ENCODE results near the gene NEK10.

- TF ChIP-seq CTCF (IDR thresholded peaks at IDR 0.05) (no peak), POLR2AphosphoS5 (IDR thresholded peaks at IDR 0.05; ENCODE audit: low read depth, low read length) (no peak), SIN3A (IDR thresholded peaks at IDR 0.05; ENCODE audit: borderline replicate concordance, insufficient read depth, low read depth, low read length) (no peak), REST (IDR thresholded peaks at IDR 0.05; ENCODE audit: insufficient read depth in 1 of 2, low read depth in 2 of 2, low read length in 1 of 2) (no peak), TCF7L2 (IDR thresholded peaks at IDR 0.05; ENCODE audit: low read depth, low read length) (no peak)
Observed at GRCh38 chr3:27356976-27357375, 12.2 kb downstream of the NEK10 start.

Measured in Panc1 (cell line).